Stimulated activated naive CD4-positive, alpha-beta T cell treated with Interleukin-2 at 50 U/mL for 16 hours (primary cell): ENCODE results near the gene ATAD3A.
"Not testable (repeated sequence)": the region's sequence is repeated elsewhere in the genome, so short reads cannot be mapped to it uniquely, and the experiment has no call there.

Experiments
- DNase-seq: peaks from one replicate; lab custom pipeline; 2025; lab: John Stamatoyannopoulos, UW

The ATAD3A gene

DNA sequence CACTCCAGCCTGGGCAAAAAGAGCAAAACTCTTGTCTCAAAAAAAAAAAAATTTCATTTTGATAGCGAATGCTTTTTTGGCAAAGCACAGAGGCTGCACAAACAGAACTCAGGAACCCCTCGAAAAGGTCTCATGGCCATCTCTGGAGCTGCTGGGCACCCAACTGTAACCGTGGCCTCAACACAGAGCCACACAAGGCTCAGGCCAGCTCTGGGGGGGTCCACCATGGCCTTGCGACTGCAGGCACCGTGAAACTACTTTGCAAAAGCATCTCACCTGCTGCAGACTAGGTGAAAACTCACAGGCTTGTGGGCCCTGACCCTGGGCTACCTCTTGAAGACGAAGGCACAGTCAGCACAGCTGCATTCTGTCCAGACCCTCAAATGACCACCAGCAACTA is 44.5 kb downstream of the ATAD3A start:
- no peak for DNase-seq

DNA sequence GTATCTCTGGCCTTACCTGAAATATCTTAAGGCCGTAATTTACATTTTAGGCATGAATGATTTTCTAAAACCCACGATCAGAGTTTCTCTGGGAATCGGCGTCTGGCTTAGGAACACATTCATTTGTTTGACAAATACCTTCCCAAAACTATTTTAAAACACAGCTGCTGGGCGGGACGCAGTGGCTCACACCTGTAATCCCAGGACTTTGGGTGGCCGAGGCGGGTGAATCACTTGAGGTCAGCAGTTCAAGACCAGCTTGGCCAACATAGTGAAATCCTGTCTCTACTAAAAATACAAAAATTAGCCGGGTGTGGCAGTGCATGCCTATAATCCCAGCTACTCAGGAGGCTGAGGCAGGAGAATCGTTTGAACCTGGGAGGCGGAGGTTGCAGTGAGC is 45.0 kb downstream of the ATAD3A start:
- DNase-seq: not testable (repeated sequence)

DNA sequence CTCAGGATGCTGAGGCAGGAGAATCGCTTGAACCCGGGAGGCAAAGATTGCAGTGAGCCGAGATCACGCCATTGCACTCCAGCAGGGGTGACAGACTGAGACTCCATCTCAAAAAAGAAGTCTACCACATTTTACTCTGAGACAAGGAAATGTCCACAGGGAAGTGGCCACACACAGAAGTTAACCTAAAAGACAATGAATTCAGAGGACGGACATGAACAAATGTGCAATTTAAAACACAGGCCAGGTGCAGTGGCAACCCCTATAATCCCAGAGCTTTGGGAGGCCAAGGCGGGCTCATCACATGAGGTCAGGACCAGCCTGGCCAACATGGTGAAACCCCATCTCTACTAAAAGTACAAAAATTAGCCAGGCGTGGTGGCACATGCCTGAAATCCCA is 45.7 kb downstream of the ATAD3A start:
- DNase-seq: not testable (repeated sequence)

DNA sequence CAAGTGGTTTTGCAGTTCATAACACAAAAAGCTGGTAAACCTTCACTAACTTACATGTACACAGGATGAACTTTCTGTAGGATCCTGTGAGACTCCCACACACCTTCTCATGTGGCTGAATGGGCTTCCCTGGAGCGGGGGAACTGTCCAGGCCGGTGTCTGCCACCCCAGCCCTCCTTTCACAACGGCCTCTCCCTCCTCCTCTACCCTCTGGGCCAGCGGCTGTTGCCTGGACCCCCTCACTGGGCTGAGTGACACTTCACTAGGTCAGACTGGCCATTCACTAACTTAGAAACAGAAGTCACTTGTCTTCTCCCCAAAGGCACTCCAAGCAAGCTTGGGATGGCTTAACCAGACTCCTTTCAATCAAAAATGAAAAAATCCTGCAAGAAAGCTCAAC is 46.6 kb downstream of the ATAD3A start:
- no peak for DNase-seq

DNA sequence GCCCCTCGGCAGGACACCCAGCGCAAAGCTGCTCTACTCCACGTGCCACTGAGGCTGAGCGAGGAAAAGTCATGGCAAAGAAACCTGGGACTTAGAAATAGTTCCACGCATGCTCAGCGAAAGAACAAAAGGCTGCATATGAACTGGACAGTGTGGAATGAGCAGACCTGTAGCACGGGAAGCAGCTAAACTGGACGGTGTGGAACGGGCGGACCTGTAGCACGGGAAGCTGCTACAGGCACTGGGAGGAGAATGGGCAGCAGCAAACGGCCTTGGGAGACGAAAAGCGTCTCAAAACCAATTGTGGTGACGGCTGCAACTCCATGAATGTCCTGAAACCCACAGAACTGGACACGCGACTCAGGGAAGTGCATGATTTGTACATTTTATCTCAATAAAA is 47.1 kb downstream of the ATAD3A start:
- DNase-seq: no peak

DNA sequence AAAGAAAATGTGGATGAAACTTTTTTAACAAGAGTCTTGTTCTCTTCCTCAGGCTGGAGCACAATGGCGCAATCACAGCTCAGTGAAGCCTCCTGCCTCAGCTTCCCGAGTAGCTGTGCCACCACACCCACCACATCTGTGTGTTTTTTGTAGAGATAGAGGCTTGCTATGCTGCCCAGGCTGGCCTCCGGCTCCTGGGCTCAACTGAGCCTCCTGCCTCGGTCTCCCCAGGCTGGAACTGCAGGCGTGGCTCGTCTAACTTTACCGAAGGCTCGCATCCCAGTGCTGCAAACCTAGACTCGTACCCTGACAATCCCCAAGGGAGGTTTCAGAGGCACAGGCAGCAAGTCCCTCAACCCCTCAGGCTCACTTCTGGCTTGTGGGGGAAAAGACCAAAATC is 48.2 kb downstream of the ATAD3A start:
- no peak for DNase-seq

DNA sequence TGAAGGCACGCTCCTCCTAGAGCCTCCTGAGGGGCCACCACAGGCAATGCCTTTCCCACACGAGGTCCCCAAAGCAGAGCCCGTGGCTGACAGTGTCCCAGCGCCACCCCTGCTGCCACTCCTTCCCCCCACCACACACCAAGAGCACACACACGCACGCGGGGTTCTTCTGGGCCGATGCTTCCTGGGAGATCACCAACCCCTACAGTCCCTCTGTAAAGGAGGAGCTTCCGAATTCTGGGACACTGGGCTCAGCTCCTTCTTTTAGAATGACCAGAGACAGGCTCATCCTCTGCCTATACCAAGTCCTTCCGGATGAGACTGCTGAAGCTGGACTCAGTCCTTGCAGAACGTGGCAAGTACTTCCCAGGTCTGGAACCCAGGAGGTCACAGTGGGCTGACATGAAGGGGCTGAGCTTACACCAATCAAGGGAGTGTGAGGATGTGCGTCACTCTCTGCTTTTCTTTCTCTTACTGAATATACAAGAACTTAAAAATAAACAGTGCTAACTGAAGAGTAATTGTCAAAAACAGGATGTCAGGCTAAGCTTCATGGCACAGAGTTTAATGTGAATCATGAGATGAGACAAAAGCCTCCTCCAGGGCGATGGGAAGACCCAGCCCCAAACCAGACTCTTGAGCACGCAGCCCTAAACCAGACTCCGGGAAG is 50.0 kb downstream of the ATAD3A start:
- DNase-seq: no peak

DNA sequence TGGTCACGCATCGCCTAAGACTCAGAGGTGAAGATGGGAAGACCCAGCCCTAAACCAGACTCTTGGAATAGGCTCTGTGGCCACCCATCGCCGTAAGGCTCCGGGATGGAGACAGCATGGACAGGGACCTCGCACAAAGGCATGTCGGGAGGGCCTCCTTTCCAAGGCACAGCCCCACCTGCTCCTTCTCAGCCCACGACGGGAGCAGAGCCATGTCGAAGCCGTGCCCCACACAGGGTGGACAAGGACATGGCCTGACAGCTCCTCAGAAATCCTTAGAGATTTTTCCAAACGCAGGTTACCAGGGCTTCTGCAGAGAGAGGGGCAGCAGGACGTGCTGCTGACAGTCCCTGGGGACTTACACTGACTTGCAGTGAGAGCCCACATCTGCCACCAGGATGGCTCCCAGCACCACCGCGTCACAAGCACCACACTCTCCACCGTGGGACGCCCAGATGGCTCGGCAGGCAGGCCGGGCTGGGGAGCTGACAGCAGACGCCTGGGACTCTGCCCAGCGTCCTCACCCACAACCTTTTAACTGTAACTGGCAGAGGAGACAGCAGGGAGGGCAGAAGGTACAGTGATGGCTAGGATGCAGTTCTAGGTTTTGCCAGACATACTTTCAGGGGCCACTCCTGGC is 50.7 kb downstream of the ATAD3A start:
- no peak for DNase-seq

DNA sequence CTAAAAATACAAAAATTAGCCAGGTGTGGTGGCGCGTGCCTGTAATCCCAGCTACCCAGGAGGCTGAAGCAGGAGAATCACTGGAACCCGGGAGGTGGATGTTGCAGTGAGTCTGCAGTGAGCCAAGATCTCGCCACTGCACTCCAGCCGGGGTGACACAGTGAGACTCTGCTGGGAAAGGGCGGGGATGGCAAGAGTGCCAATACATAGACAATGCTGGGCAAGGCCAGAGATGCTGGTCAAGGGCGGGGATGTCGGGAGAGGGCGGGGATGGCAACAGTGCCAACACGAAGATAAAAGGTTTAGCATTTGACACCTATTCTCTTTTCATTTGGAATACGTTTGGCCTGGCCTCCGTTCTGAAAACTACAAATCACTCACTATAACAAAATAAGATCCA is 51.7 kb downstream of the ATAD3A start:
- no peak for DNase-seq

DNA sequence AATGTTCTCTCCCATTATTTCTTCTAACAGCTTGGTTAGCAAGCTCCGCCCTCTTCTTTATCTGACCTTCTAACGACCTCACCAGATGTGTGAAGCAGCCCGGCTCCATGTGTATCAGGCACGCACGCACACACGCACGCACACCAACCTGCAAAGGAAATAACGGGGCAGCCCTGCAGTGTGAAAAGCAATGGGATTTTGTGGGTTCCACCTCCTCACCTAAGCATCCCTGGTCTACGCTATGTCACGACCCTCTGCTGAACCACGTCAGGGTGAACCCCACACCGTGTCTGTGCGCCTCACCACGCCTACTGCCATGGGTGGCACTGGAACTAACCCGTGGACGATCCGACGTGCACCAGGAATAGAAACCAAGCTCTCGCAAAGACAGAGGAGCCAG is 52.3 kb downstream of the ATAD3A start:
- DNase-seq: no peak

DNA sequence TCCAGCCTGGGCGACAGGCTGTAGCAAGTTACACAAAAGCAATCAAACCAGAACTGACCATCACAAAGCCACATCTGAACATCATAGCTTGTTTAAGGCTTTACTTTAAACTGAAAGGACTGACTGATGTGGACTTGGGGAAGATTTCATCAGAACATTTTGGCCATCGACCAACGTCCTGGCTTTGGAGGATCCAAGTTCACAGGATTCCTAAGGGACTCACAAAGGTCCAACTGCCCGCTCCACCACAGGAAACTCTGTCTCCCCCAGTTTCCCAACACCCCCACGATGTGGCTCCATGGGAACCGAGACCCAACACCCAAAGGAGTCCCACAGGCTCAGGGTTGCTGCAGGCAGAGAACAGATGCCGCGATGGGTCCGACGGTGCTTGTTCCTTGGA is 53.4 kb downstream of the ATAD3A start:
- no peak for DNase-seq

DNA sequence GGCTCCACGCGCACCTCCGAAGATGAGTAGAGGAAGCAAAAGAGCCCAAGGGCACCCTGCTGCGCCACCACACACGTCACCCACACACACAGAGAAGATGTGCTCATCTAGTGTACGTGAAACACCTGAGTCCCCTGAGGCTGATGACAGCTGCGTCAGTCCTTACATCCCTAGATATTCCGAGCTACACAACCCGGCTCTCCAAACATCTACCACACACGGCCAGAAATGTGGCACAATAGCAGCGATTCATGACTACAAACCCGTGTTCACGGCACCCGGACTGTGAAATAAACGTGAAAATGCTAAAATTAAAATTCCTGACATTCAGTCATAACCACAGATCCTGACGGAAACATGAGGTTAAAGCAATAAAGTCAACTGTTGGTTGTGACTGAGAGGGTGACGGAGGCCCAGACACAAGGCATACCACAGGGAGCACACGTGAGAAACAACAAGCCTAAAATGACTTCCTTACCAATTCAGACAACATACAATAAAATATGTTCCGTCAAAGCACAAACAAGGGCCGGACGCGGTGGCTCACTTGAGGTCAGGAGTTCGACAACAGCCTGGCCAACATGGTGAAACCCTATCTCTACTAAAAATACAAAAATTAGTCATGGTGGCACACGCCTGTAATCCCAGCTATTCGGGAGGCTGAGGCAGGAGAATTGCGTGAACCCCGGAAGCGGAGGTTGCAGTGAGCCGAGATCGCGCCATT is 55.4 kb downstream of the ATAD3A start:
- DNase-seq: no peak

DNA sequence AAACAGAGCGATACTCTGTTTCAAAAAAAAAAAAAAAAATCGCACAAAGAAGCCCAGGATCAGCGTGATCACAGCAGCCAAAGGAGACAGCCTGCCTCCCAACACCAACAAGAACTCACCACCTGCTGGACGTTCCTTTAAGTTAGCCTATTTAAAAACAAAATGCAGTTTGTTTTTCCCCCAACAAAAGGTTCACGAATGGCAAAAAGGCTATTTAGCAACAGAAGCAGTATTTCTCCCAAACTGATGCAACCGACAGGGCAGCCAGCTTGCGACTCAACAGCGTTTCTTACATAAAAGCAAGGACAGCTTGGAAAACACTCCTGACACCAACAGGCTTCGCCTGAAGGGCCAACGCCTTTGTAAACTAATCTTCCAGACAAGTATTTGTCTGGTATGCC is 55.9 kb downstream of the ATAD3A start:
- no peak for DNase-seq

DNA sequence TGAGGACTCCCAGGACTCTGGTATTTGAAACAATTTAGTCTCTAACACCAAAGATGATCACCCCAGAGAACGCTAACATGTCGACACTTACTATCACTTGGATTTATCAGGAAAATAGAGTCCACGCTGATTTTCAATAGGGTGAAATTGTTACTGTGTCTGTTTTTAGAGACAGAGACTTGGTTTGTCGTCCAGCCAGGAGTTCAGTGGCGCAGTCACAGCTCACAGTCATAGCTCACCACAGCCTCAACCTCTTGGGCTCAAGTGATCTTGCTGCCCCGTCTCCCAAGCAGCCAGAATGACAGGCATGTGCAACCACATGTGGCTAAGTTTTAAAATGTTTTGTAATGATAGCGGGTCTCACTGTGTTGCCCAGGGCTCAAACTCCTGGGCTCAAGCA is 57.4 kb downstream of the ATAD3A start:
- no peak for DNase-seq

DNA sequence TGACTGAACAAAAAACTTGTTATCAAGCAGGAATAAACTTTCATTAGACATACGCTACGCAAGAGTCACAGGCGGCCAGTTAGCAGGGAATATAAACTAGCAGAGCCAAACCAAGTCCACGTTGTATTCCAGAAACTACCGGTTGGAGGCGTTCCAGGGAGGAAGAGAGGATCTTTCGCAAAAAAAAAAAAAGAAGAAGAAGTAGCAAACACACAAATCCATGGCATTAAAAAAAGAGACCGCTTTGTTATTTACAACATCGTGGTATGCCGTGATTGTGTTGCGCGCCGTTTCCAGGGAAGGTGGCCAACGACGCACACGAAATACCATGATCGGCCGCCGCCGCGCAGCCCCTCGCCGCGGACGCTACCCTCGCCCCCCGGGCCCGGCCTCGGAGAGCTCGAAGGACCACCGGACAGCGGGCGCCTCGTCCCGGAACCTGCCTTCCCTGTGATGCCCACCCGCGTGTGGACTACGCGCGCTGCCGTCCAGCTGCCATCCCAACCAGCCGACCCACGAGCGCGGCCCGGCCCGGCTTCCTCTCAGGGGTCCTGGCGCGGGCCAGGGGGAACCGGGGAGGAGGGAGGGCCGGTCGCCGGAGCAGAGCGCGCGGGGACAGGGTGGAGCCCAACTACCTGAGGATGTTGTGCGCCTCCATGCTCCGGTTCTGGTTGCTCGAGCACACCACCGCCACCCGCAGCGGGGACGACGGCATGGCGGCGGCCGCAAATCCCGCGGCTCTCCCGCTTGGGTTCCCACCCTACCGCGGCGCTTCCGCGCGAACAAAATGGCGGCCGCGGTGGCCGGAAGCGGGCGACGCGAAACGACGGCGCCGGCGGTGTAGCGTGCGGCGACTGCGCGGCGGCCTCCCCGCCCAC is 62.1 kb downstream of the ATAD3A start:
- DNase-seq: peak; percentile 67

DNA sequence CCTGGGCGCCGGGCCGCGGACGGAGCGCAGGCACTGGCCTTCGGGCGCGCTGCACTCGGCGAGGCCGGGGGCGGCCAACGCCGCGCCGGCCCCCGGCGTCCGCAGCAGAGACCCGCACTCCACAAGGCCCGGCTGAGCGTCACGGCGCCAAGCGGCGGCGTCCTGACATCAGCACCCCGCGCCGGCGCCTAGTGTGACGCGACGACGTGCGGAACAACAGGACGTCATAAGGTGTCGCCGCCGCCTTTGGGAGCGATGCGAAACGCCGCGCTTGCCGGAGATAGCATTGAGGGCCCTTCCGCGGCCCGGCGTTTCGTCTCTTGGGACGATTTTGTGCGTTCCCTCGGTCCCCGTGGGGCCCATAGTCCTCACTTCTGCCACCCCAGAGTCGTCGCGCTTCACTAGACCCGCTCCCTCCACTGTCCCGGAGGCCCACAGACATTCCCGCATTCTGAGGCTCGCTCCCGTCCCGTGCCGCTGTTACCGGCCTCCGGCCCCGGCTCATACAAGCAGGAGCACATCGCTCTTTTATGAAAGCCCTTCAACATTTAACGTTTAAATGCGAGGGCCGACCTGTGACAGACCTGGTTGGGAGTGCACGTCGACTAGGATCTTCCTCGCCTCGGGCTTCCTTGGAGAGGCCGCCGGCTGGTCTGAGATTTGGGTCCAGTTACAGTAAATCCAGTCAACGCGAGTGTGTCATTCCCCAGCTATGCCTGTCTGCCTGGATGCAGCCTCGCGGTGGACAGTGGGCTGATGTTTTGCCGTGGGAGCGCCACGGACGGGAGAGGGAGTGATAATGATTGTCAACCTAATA is 63.0 kb downstream of the ATAD3A start, which contains the start of gene SSU72:
Gene SSU72, minus strand, starts transcription at position 143 of the 817 bp plus-strand sequence. CDS start 306 bp downstream, outside the sequence.
- DNase-seq: peak; percentile 91

DNA sequence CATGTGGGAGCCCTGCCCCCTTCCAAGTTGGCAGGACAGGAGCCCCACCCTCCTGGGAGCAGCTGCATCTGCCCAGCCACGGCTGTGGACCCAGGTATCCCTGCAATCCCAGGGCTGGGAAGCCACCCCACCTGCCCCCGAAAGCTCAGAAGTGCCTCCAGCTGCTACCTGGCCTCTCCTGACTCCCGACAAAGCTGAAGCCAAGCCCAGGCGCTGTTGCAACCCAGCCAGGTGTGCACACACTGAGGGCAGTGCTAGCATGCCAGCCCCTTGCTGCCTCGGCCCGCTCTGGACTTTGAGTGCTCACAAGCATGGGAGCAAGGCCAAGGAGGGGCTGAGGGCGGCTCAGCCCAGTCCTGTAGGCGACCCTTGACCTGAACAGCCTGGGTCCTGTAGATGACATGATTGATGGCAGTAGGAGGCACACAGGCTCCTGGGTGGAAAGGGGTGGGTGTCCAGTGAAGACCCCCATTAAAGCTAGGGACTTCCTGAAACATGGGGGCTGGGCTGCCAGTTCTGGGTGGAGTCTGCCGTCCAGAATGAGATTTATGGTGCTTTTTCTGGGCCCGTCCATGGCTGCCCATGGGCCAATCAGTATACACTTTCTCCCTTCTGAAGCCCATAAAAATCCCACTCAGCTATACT is 65.5 kb downstream of the ATAD3A start:
- no peak for DNase-seq

DNA sequence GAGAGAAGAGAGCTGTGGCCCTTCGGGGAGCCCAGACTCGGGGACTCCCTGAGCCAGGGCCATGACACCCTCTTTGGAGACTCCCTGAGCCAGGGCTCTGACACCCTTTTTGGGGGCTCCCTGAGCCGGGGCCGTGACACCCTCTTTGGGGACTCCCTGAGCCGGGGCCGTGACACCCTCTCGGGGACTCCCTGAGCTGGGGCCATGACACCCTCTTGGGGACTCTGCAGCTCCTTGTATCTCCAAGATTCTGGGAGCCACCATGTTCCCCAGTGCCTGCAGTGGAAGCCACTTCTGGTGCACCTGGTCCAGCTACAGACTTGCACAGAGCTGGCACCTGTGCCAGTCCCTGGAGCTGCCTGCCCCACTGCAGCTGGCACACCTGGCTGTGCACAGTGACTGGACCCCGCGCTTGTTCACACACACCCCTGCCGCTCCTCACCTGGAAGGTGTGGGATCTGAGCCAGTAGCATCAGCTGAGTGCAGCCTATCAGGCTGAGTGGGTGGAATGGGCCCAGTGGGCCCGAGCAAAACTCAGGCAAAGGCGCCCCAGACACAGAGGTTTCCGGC is 66.5 kb downstream of the ATAD3A start:
- DNase-seq: no peak

DNA sequence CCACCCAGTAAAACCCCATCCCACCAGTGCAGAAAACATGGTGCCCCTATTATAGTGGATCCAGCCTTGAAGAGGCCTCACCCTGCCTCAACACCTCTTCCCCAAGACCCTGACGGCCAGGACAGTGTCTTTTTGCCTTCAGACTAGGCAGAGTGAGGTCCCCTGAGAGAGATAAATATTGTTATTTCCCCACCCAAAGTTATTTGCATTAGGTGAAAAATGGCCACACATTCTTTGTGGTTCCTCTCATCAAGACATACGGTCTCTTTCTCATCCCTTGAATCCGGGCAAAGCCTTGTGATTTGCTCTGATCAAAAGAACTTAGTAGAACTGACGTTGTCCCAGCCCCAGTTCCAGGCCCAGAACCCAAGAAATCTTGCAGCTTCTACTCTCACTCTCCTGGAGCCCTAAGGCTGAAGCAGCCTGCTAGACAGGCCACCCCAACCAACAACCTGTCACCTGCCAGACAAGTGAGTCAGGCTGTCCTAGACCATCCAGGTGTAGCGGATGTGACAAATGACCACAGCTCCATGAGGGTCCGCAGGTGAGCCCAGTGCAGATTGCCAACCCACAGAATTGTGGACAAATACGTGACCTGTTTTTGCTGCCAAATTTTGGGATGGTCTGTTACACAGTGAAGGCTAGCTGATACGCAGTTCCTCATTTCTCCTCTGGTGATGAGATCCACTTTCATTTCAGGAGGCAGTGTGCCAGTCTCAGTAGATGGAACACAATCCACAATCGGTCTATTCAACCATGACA is 70.8 kb downstream of the ATAD3A start:
- DNase-seq: no peak
